ENCODE results near the gene KPNA3. TPM values are rescaled to one million over a fixed set of nuclear protein-coding genes. Genes with fewer than 3 reads are reported as not detected.

Gene KPNA3
- total and polyA plus RNA-seq, 2 experiments from 2014 or later, result 30.5 to 55.7 TPM

GRCh38 chr13:49740870-49741269 is 51.6 kb downstream of the KPNA3 start:
- ATAC-seq (no peak), DNase-seq (ENCODE audit: low spot score) (no peak)
- peaks cover 5% of the 10 kb centered on the region; the same call in 1 of the 2 replicates for H3K36me3 ChIP-seq (ENCODE audit: insufficient read depth)
- no peaks in the 10 kb centered on the region for H3K9me3 Mint-ChIP-seq
- H3K9me2 ChIP-seq (ENCODE audit: insufficient read depth), result no peaks in the 10 kb centered on the region
- no peak overlapping the region for H3K4me3 ChIP-seq
- H3K36me3 Mint-ChIP-seq (ENCODE audit: low read depth), result peaks cover 25% of the 10 kb centered on the region
- peaks cover 8% of the 10 kb centered on the region; the same call in 1 of the 2 replicates for H4K20me1 ChIP-seq (replicated peaks; ENCODE audit: insufficient read depth)
- no peak overlapping the region for H3K4me2 ChIP-seq
- H3K4me1 ChIP-seq (ENCODE audit: insufficient read depth), result no peaks in the 10 kb centered on the region
- no peaks in the 10 kb centered on the region for H3K4me1 Mint-ChIP-seq
- peaks cover 4% of the 10 kb centered on the region for H3K27me3 Mint-ChIP-seq (ENCODE audit: insufficient read depth, low read depth, poor library complexity)
- H3K4me3 Mint-ChIP-seq, result no peak overlapping the region
- H3K27ac ChIP-seq (ENCODE audit: low read depth), result no peak overlapping the region
- H3K27me3 ChIP-seq (ENCODE audit: insufficient read depth), result no peaks in the 10 kb centered on the region
- TF ChIP-seq STAT1 (IDR thresholded peaks at IDR 0.05; ENCODE audit: unreplicated experiment) (no peak), ZNF462 (CRISPR knock-in tag; IDR thresholded peaks at IDR 0.05) (no peak), ETS1 (IDR thresholded peaks at IDR 0.05) (no peak), REST (IDR thresholded peaks at IDR 0.05; ENCODE audit: unreplicated experiment) (no peak), POLR2AphosphoS5 (IDR thresholded peaks at IDR 0.05; ENCODE audit: low read depth) (no peak), ZNF331 (CRISPR knock-in tag; IDR thresholded peaks at IDR 0.05; ENCODE audit: low read depth) (no peak), JUNB (IDR thresholded peaks at IDR 0.05; ENCODE audit: unreplicated experiment) (no peak), EZH2phosphoT487 (IDR thresholded peaks at IDR 0.05; ENCODE audit: unreplicated experiment) (no peak), EZH2 (IDR thresholded peaks at IDR 0.05; ENCODE audit: low read depth, unreplicated experiment) (no peak), NANOG (IDR thresholded peaks at IDR 0.05; ENCODE audit: borderline replicate concordance) (no peak), CTCF (conservative IDR thresholded peaks at IDR 0.05; ENCODE audit: low read depth in 2 of 2) (no peak), CREB1 (CRISPR knock-in tag; IDR thresholded peaks at IDR 0.05; ENCODE audit: low read depth) (no peak)
- no peak overlapping the region for H2AFZ ChIP-seq
- H3K27ac Mint-ChIP-seq, result no peak overlapping the region
- H3F3A ChIP-seq (replicated peaks; ENCODE audit: low read depth), result no peaks in the 10 kb centered on the region
- no peaks in the 10 kb centered on the region; the same call in 1 of the 2 replicates for H3K79me2 ChIP-seq (replicated peaks; ENCODE audit: insufficient read depth)

Measured in GM23338 (cell line).